Right atrium auricular region (tissue), 2 donors: ENCODE data around the gene CCDC194. TPM values are rescaled to one million over a fixed set of nuclear protein-coding genes. Genes with fewer than 3 reads are reported as not detected.
A peak's percentile ranks its signal among the peaks of the same experiment; 100 is the strongest.

Source experiments
- DNase-seq: peaks from one replicate; pipeline ENCODE4 v3.0.0-alpha.2; 2019; ENCODE audit warnings: low spot score
- H3K27ac ChIP-seq, 2 donors: fragments of 200-600 bp; sonication (generic); 1 replicate in 1 of 2; 2 replicates in 1 of 2; pipeline ENCODE4 v1.5.1; 2016 to 2019
- H3K27me3 ChIP-seq, 2 donors: fragments of 200-600 bp; sonication (generic); one replicate each; pipeline versions ENCODE4 v1.5.1 to v1.6.0; 2017 to 2019
- H3K36me3 ChIP-seq: fragments of 200-600 bp; sonication (generic); one replicate; pipeline ENCODE4 v1.5.1; 2016
- H3K4me1 ChIP-seq, 2 donors: fragments of 200-600 bp; sonication (generic); one replicate each; pipeline versions ENCODE4 v1.5.1 to v1.6.0; 2017 to 2019
- H3K4me3 ChIP-seq, 2 donors: fragments of 200-600 bp; sonication (generic); 1 replicate in 1 of 2; 2 replicates in 1 of 2; pipeline ENCODE4 v1.5.1; 2017 to 2019; ENCODE audit warnings: mild to moderate bottlenecking in 1 of 2, moderate library complexity in 1 of 2
- H3K9me3 ChIP-seq, 2 donors: fragments of 200-600 bp; sonication (generic); one replicate each; pipeline ENCODE4 v1.5.1; 2019
- CTCF ChIP-seq, 2 donors: fragments of 200-600 bp; sonication (generic); IDR thresholded peaks; one replicate each; pipeline ENCODE4 v1.5.1; 2019; ENCODE audit warnings: antibody characterized with exemption in 2 of 2
- total RNA-seq, 2 donors: library from RNA; depleted of rRNA; stranded (reverse); fragments of >200 nt; gene quantifications; one replicate each; pipeline ENCODE4 v1.1.0, GENCODE V29; 2016

Gene CCDC194
- total RNA-seq, 2 donors from 2014 or later: not detected

DNA sequence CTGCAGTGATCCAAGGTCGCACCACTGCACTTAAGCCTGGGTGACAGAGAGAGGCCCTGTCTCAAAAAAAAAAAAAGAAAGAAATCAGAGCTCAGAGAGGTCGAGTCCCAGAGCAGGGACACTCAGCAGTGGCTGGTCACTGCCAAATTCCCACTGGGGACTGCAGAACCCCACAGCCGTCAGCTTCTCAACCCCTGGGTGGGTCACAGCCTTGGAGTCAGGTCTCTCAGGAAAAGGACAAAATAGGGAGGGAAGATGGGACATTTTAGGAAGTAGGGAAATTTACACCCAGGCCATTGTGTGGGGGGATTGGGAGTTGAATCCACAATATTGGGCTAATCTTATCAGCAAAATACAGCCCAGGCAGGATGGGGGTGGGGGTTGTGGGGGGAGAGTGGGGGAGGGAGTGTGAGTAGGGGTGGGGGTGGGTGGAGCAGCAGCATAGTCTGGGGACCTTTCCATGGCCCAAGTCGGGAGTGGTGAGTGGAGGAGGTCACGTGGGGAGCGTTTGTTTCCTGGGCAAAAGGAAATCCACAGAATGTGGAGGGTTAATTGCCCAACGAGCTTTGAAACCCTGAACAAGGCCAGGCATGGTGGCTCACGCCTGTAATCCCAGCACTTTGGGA lies 5.0 kb upstream of the CCDC194 start:
- no peak overlapping the region for H3K27ac ChIP-seq
- H3K36me3 ChIP-seq: no peaks in the 10 kb centered on the region
- no peaks in the 10 kb centered on the region for H3K27me3 ChIP-seq
- H3K4me1 ChIP-seq: peaks cover 0 to 21% of the 10 kb centered on the region in 2 donors
- TF ChIP-seq CTCF (IDR thresholded peaks at IDR 0.05): no peak
- no peak overlapping the region for H3K4me3 ChIP-seq
- no peak for DNase-seq
- H3K9me3 ChIP-seq: no peaks in the 10 kb centered on the region

DNA sequence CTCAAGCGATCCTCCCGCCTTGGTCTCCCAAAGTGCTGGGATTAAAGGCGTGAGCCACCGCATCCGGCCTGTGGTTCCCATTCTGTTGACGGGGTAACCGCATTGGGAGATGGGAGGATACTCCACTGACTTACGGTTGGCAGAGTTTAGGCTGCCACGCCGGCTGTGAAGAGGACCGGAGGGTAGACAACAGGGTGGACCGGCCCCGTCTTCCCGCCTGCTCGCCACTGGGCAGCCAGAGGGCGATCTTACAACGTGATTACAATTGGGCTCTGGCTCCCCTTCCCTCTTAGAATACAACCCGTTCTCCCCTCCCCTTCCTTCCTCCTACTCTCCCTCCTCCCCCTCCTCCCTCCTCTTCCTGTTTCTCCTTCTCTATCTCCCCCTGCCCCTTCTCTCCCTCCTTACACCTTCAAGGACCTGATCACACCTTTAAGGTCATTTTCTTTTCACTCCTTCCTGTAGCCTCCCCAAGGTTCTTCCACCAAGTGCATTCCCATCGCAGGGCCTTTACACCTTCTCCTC lies 957 bp upstream of the CCDC194 start:
- Histone ChIP-seq H3K4me1 (peaks cover 0 to 29% of the 10 kb centered on the region in 2 donors), H3K4me3 (no peak overlapping the region), H3K27ac (no peak overlapping the region), H3K36me3 (no peaks in the 10 kb centered on the region), H3K9me3 (peaks cover 0 to under 1% of the 10 kb centered on the region in 2 donors), H3K27me3 (no peaks in the 10 kb centered on the region)
- DNase-seq: no peak
- TF ChIP-seq CTCF (IDR thresholded peaks at IDR 0.05): peak; percentile 17 to 67

- H3K27ac ChIP-seq: no peak overlapping the region
- peaks cover 0 to 29% of the 10 kb centered on the region in 2 donors for H3K4me1 ChIP-seq
- TF ChIP-seq CTCF (IDR thresholded peaks at IDR 0.05): no peak
- peaks cover 0 to 8% of the 10 kb centered on the region in 2 donors for H3K9me3 ChIP-seq
- no peaks in the 10 kb centered on the region for H3K27me3 ChIP-seq
- no peak overlapping the region for H3K4me3 ChIP-seq
- no peak for DNase-seq
- H3K36me3 ChIP-seq: no peaks in the 10 kb centered on the region
Measured at GRCh38 chr19:17393002-17393401, 994 bp downstream of the CCDC194 start.

DNA sequence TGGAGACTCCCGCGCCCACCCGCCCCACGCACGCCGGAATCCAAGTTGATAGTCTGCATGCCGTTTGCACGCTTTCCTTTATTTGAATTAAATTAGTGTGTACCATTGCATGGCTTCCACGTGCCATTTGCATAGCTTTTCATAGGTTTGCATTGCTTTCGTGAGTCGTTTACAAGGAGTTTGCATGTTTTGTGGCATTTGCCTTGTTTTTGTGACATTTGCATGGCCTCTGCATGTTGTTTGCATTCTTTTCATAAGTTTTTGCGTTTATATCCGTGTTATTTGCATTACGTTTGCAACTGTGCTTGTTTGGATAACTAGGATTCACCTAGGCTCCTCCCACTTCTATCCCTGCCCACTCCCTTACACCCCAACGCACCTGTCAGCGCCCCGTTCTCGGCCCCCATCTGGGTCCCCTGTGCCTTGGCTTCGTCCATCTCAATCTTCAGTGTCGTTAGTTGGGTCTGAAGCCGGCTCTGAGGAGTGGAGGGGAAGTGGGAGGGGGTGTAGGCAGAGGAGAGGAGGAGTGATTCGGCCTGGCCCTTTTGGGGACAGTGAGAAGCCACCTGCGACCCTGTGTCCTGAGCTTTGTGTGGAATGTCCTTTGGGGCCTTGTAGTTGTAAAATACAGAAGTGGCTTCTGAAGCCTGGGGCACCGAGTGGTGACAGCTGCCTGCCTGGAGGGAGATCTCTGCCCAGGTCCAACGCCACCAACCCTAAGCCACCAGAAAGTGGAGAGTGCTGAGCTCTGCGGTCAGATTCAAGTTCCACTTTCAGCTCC lies 2.4 kb downstream of the CCDC194 start:
- no peak for DNase-seq
- Histone ChIP-seq H3K36me3 (no peaks in the 10 kb centered on the region), H3K4me3 (peak overlapping the region in 1 of 2 donors; percentile 60), H3K27me3 (no peaks in the 10 kb centered on the region), H3K27ac (no peak overlapping the region), H3K4me1 (peaks cover 0 to 29% of the 10 kb centered on the region in 2 donors), H3K9me3 (peaks cover 0 to 8% of the 10 kb centered on the region in 2 donors)
- peak in 1 of 2 donors; percentile 26 for TF ChIP-seq CTCF (IDR thresholded peaks at IDR 0.05)

GRCh38 chr19:17390665-17391370 lies 3.2 kb downstream of the CCDC194 start:
- peak overlapping the region in 1 of 2 donors; percentile 35 for H3K27ac ChIP-seq
- no peaks in the 10 kb centered on the region for H3K27me3 ChIP-seq
- no peaks in the 10 kb centered on the region for H3K36me3 ChIP-seq
- peak; percentile 87 for DNase-seq
- peak; percentile 61 to 91 for TF ChIP-seq CTCF (IDR thresholded peaks at IDR 0.05)
- peaks cover 0 to 8% of the 10 kb centered on the region in 2 donors for H3K9me3 ChIP-seq
- peaks cover 0 to 32% of the 10 kb centered on the region in 2 donors for H3K4me1 ChIP-seq
- H3K4me3 ChIP-seq: peak overlapping the region; percentile 33 to 60
